Mesenteric fat pad (tissue), 1 donor: ENCODE results near the gene NOTCH1. TPM values are rescaled to one million over a fixed set of nuclear protein-coding genes. Genes with fewer than 3 reads are reported as not detected.

Experiments
- DNase-seq: peaks from one replicate; pipeline ENCODE4 v3.0.0-alpha.2; 2020; ENCODE audit warnings: low spot score
- total RNA-seq: library from RNA; stranded (reverse); fragmentation: NEBNext Ultra II Directional; extraction: Animal tissue kit (Norgen Biotek cat#: 25700); gene quantifications from one replicate; pipeline ENCODE4 v1.2.1, GENCODE V29; 2021
- donor health status: DM: yes; HTN: yes; CAD: no.

Gene NOTCH1
- total RNA-seq, 1 donor from 2014 or later, result 89.5 TPM

GRCh38 chr9:136504512-136505348 is 41.1 kb downstream of the NOTCH1 start:
- no peak for DNase-seq

GRCh38 chr9:136502940-136503550 is 42.8 kb downstream of the NOTCH1 start:
- no peak for DNase-seq

GRCh38 chr9:136502196-136502595 is 43.7 kb downstream of the NOTCH1 start:
- DNase-seq, result no peak

- DNase-seq, result no peak
These were observed 44.2 kb downstream of the NOTCH1 start for GRCh38 chr9:136501686-136502085.

GRCh38 chr9:136499935-136500910 is 45.6 kb downstream of the NOTCH1 start:
- no peak for DNase-seq

- DNase-seq, result no peak
These were observed 46.5 kb downstream of the NOTCH1 start for GRCh38 chr9:136499071-136499934.

GRCh38 chr9:136497916-136498695 is 47.7 kb downstream of the NOTCH1 start:
- DNase-seq, result no peak

- no peak for DNase-seq
These were observed 48.8 kb downstream of the NOTCH1 start for GRCh38 chr9:136496801-136497620.

- DNase-seq, result no peak
These were observed 49.7 kb downstream of the NOTCH1 start for GRCh38 chr9:136496181-136496580.

GRCh38 chr9:136495238-136495800 is 50.5 kb downstream of the NOTCH1 start:
- DNase-seq, result no peak

- no peak for DNase-seq
These were observed 51.2 kb downstream of the NOTCH1 start for GRCh38 chr9:136494531-136495215.

- no peak for DNase-seq
These were observed 51.8 kb downstream of the NOTCH1 start for GRCh38 chr9:136494012-136494411.

- no peak for DNase-seq
These were observed 52.3 kb downstream of the NOTCH1 start for GRCh38 chr9:136493567-136493971.

- DNase-seq, result no peak
These were observed 52.8 kb downstream of the NOTCH1 start for GRCh38 chr9:136492978-136493522.

GRCh38 chr9:136489731-136490130 is 56.1 kb downstream of the NOTCH1 start:
- no peak for DNase-seq

- no peak for DNase-seq
These were observed 57.3 kb downstream of the NOTCH1 start for GRCh38 chr9:136488247-136489214.
